GM18499 (cell line): ENCODE measurements around the gene GPR150.

Experiments used
- ATAC-seq: cut with Tn5 transposase; IDR thresholded peaks from one replicate; pipeline ENCODE4 v1.9.1; 2021; ENCODE audit warnings: moderate number of reproducible peaks; ENCODE audit not compliant: insufficient read depth, unreplicated experiment

Gene GPR150

DNA sequence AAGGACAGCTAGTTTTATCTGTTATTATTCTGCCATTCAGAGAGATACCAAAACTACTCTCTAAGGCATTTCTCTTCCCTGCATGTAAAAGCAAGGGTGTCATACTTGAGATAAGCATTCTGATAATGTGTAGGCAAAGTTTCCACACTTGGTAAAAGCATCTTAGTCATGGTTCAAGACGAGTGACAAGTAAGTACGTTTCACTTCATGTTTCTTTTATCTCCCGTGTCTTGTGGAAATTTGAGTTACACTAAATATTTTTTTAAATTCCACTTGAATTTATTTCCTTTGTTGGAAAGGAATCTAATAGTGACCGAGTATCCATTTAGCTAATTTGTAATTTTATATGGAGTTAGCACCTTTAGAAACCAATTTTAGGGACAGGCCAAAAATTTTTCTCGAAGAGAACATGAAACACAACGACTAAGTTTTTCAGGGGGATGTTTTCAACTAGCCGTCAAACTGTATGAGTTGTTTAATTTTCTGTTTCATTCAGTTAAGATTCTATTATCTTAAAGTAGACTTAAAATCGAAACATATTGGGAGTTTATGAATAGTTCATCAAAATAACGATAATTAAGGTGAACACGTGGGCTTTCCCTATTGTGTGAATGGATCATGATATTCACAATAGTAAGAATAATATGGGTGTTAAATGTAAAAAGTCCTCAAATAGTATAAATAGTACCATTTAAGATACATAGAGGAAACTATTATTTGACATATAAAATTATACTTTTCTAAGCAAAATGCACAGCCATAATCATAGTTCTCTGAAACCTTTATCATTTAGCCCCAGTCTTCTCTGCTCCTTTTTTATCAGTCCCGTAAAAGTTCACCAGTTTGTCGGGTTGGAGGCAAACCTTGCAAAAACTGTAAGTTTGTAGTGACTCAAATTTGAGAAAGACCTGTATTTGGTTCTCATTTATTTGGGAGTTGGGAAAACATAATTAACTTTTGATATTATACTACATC lies 28.3 kb downstream of the GPR150 start:
- no peak for ATAC-seq

- ATAC-seq: no peak
Observed at GRCh38 chr5:95649274-95649673, 29.4 kb downstream of the GPR150 start.

GRCh38 chr5:95649842-95650620 lies 30.1 kb downstream of the GPR150 start:
- ATAC-seq: no peak

DNA sequence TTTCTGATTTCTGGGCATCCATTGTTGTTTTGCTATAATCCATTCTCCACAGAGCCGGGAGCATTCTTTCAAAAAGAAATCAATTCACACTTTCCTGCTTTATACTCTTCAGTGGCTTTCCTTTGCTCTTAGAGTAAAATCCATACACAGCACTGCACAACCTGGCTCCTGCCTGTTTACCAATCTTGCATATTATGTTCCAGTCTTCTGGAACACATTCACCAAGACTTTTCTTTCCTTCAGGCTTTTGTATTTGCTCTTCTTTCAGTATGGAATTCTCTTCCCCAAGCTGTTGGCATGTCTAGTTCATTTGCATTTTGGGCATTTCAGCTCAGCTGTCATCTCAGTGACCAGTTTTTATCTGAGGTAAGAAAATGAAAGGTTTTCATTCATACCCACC lies 33.0 kb downstream of the GPR150 start:
- ATAC-seq: no peak

DNA sequence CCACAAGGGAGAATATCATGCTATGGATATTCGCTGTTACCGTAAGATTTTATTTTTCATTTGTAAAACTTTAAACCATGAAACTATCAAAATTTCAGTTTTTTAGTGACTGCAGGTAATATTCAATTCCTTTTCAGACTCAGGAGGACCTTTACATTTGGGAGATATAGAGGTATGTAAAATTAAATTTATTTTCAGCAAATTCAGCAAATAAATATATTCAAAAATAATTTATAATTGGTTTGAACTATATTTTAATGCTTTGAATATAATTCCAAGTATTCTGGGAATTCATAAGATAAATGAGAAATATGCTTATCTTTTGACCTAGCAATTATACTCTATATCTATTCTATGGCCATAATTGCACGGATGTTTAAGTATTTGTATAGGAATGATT lies 34.3 kb downstream of the GPR150 start:
- ATAC-seq: no peak

- no peak for ATAC-seq
Observed at GRCh38 chr5:95655575-95655974, 35.7 kb downstream of the GPR150 start.

GRCh38 chr5:95660060-95660459 lies 40.2 kb downstream of the GPR150 start:
- ATAC-seq: no peak

DNA sequence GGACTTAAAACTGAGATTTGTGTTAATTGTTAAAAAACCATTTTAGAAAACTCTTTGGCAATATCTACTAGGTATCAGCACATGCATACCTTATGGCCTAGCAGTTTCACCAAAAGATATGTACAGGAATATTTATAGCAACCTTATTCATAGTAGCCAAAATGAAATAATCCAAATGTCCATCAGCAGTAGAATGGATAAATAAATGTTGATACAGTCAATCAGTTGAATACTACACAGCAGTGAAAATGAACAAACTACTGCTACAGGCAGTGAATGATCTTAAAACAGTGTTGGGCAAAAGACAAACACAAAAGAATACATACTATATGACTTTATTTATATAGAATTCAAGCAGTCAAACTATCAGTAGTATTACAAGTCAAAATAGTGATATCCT lies 43.1 kb downstream of the GPR150 start:
- no peak for ATAC-seq

GRCh38 chr5:95664204-95664786 lies 44.4 kb downstream of the GPR150 start:
- ATAC-seq: no peak

DNA sequence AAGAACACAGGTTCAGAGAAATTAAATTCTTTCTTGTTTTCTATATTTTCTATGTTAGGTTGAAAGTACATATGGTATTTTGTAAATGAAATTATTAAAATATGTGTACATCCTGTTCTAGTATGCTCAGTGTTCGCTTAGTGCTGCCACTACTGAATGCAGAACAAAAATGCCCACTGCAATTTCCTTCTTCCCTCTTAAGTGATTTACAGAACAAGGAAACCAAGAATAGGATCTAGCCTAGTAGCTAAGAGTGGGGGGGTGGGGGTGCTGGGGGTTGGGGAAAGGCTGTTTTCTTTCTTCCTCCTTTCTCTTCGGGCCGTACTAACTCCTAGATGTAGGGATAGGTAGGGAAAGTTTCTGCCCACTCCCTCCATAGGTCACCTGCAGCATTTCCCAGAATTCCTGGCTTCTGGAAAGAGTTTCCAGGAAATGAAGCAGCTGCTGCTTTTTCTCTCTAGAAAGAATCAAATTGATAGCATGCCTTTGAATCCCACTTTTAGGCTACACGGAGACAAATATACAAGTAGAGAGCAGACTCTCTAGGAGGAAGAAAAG lies 47.3 kb downstream of the GPR150 start:
- ATAC-seq: no peak

- no peak for ATAC-seq
Observed at GRCh38 chr5:95667678-95668077, 47.8 kb downstream of the GPR150 start.

DNA sequence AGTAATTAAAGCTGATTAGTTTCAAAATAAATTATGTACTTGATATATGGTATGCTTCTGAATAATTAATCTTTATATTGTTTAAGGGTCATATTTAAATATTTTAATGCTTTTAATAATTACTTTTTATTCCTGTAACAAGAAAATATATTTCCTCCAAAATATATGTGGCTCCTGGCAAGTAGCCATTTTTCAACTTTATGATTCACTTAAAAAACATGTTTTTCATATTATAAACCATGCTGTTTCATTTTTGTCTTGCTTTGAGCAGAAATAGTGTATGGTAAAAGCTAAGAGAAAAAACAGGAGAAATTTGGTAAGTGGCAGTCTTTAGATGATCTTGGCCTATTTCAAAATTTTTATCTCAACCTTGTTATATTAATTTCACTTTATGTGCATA lies 48.3 kb downstream of the GPR150 start:
- ATAC-seq: no peak

DNA sequence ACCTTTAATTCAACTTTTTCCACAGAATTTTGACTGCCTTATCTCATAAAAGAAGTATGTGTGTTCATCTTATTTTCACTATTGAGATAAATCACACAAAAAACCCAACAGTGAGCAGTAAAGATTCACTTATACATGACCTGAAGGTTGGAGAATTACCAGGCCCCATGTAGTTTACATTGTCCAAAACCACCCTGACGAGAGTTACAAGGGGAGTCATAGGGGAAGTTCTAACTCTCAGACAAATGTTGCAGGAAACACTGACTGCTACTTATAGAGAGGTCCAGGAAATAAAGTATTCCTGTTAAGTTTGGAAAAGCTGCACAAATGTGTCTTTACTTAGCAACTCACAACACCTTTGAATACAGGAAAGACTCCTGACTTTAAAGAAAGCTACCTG lies 48.8 kb downstream of the GPR150 start:
- ATAC-seq: no peak

- ATAC-seq: no peak
Observed at GRCh38 chr5:95669540-95669939, 49.7 kb downstream of the GPR150 start.

GRCh38 chr5:95669985-95670384 lies 50.1 kb downstream of the GPR150 start:
- no peak for ATAC-seq

DNA sequence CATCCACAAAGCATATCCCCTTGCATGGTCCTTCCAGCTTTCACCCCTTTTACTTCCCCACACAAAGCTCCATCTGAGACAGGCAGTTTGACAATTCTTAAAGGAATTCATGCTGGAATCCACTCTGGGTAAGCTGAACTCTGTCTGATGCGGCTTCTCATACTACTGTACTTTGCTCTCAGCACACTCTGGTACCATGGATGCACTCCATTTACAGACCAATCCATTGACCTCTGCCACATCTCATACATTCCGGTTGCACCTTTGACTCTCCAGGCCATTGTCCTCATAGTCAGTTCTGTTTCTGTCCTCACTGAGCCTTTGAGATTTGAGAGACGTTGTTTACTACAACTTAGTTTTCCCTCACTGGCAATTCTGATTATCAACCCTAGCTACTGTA lies 50.7 kb downstream of the GPR150 start:
- no peak for ATAC-seq
